Left kidney (tissue), 2 donors: ENCODE data around the gene WNT4. TPM values are rescaled to one million over a fixed set of nuclear protein-coding genes. Genes with fewer than 3 reads are reported as not detected.

Source experiments
- DNase-seq: peaks from one replicate; pipeline ENCODE4 v3.0.0-alpha.2; 2013
- polyA plus RNA-seq: library from polyadenylated mRNA; unstranded; fragments of 120-200 nt; gene quantifications from one replicate; pipeline ENCODE4 v1.2.1, GENCODE V29; 2013; ENCODE audit not compliant: insufficient read length

The WNT4 gene
- polyA plus RNA-seq, 1 donor = 6.7 TPM

GRCh38 chr1:22164841-22165808, 22.2 kb upstream of the WNT4 start:
- DNase-seq = no peak

GRCh38 chr1:22163564-22163963, 20.7 kb upstream of the WNT4 start:
- no peak for DNase-seq

GRCh38 chr1:22163137-22163536, 20.2 kb upstream of the WNT4 start:
- no peak for DNase-seq

- no peak for DNase-seq
Observed at GRCh38 chr1:22159891-22160290, 17.0 kb upstream of the WNT4 start.

GRCh38 chr1:22158654-22159053, 15.8 kb upstream of the WNT4 start:
- DNase-seq = no peak

GRCh38 chr1:22157359-22157966, 14.6 kb upstream of the WNT4 start:
- DNase-seq = no peak

GRCh38 chr1:22155517-22155916, 12.6 kb upstream of the WNT4 start:
- no peak for DNase-seq

- no peak for DNase-seq
Observed at GRCh38 chr1:22154626-22155025, 11.7 kb upstream of the WNT4 start.

- no peak for DNase-seq
Observed at GRCh38 chr1:22153660-22154437, 11.0 kb upstream of the WNT4 start.

- DNase-seq = no peak
Observed at GRCh38 chr1:22150923-22151322, 8.0 kb upstream of the WNT4 start.

GRCh38 chr1:22142315-22143064, 407 bp downstream of the WNT4 start:
- no peak for DNase-seq

- DNase-seq = no peak
Observed at GRCh38 chr1:22141554-22142314, 1.2 kb downstream of the WNT4 start.

GRCh38 chr1:22140694-22141093, 2.2 kb downstream of the WNT4 start:
- no peak for DNase-seq

GRCh38 chr1:22139817-22140216, 3.1 kb downstream of the WNT4 start:
- DNase-seq = no peak

- no peak for DNase-seq
Observed at GRCh38 chr1:22139066-22139594, 3.8 kb downstream of the WNT4 start.

GRCh38 chr1:22137004-22137720, 5.7 kb downstream of the WNT4 start:
- no peak for DNase-seq

GRCh38 chr1:22133931-22134324, 9.0 kb downstream of the WNT4 start:
- DNase-seq = no peak

GRCh38 chr1:22133247-22133930, 9.5 kb downstream of the WNT4 start:
- DNase-seq = no peak

GRCh38 chr1:22132517-22133235, 10.2 kb downstream of the WNT4 start:
- DNase-seq = no peak
